Right renal cortex interstitium (tissue), 3 donors: ENCODE results near the gene HDDC3. TPM values are rescaled to one million over a fixed set of nuclear protein-coding genes. Genes with fewer than 3 reads are reported as not detected.
"Not testable (repeated sequence)": the region's sequence is repeated elsewhere in the genome, so short reads cannot be mapped to it uniquely, and the experiment has no call there.

ENCODE experiments used
- DNase-seq, 3 donors: peaks; one replicate each; pipeline ENCODE4 v3.0.0-alpha.2; 2013; ENCODE audit warnings: low read depth in 3 of 3, low spot score in 2 of 3
- polyA plus RNA-seq, 3 donors: library from polyadenylated mRNA; unstranded; fragments of 120-200 nt; gene quantifications; one replicate each; pipeline ENCODE4 v1.2.1, GENCODE V29; 2013; ENCODE audit not compliant: insufficient read length in 3 of 3

HDDC3 gene
- polyA plus RNA-seq, 3 donors: 12.5 to 16.1 (median 15.9) TPM

- no peak for DNase-seq
Measured at GRCh38 chr15:90933301-90933700, 952 bp upstream of the HDDC3 start.

DNA sequence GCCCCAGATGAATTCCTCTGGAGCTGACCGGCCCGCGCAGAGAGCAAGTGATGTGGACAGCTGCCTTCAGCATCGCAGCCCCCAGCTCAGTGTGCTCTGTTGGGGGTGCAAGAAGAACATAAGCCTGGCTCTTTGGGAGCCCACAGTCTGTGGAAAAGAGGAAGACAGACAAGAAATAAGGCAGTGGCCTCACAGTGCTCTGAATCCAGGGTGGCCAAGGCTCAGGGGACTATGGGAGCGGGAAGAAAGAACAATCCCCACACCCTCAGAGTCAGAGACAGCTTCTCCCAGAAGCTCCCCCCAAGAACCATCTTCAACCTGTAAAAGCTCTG lies 277 bp upstream of the HDDC3 start:
- DNase-seq: no peak

DNA sequence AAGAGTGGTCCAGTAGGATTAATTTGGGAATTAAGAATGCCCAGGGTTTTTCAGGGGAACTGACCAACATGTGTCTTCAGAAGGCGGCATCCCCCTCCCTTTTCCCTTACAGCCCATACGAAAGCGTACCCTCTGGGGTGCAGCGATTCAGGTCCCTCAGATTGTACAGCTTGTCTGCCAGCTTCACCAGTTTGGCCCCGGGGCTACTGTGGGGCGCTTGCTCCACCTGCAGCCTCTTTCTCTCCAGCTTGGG lies 848 bp downstream of the HDDC3 start:
- no peak for DNase-seq

- DNase-seq: no peak
Measured at GRCh38 chr15:90930861-90931574, 1.3 kb downstream of the HDDC3 start.

DNA sequence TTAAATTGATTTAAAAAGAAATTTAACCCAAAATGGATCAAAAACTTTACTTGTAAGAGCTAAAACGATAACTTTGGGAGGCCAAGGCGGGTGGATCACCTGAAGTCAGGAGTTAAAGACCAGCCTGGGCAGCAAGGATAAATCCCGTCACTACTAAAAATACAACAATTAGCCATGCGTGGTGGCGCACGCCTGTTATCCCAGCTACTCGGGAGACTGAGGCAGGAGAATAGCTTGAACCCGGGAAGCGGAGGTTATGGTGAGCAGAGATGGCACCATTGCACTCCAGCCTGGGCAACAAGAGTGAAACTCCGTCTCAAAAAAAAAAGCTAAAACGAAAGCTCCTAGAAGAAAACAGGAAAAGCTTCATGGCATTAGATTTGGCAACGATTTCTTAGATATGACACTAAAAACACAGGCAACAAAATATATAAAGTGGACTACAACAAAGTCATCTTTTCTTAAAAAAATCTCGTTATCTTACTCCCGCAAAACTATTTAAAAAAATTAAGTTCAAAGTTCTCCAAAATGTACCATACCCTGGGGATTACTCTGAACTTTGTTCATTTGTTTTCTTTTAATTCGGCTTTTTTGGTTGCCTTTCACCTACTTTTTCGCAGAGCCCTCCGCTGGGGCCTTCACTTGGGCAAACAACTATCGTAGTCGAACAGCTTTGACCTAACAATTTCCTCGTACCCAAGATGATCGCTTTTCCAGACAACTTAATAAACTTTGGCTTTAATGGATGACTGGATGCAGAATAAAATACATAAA lies 2.9 kb downstream of the HDDC3 start:
- DNase-seq: no peak

DNA sequence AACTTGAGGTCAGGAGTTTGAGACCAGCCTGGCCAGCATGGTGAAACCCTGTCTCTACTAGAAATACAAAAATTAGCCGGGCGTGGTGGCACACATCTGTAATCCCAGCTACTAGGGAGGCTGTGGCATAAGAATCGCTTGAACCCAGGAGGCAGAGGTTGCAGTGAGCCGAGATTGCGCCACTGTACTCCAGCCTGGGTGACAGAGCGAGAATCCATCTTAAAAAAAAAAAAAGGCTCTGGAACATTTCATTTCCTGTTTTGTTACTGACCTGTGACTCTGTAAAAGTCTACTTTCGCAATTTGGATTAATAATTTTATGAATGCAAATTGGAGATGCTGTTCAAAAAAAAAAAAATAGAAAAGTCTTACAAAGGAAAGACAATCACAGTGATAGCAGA lies 4.2 kb downstream of the HDDC3 start:
- DNase-seq: not testable (repeated sequence)

DNA sequence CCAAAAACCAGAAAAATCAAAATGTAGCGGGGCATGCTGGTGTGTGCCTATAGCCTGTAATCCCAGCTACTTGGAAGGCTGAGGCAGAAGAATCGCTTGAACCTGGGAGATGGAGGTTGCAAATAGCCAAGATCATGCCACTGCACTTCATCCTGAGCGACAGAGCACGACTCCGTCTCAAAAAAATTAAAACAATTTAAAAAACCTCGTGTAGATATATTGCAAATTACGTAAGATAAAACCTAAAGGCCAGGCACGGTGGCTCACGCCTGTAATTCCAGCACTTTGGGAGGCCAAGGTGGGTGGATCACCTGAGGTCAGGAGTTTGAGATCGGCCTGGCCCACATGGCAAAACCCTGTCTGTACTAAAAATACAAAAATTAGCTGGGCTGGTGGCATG lies 5.6 kb downstream of the HDDC3 start:
- not testable (repeated sequence) for DNase-seq

GRCh38 chr15:90924375-90924774 lies 8.0 kb downstream of the HDDC3 start:
- no peak for DNase-seq

DNA sequence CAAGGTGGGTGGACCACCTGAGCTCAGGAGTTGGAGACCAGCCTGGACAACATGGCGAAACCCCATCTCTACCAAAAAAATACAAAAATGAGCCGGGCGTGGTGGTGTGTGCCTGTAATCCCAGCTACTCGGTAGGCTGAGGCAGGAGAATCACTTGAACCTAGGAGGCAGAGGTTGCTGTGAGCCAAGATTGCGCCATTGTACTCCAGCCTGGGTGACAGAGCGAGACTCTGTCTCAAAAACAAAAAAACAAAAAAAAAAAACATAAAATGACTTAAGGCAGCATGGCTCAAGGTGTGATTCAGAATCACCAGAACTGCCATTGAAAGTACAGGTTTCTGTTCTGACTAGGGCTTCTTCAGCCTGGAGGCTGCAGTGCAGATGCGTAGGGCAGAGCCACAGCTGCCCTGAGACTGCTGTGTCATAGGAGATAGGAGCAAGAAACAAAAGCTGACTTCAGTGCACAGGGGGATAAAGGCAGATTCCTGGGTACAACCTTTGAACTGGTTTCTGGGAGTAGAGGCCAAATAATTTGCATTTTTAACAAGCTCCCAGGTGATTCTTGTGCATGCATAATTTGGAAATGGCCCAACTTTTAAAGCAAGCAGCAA lies 9.5 kb downstream of the HDDC3 start:
- DNase-seq: not testable (repeated sequence)

GRCh38 chr15:90921887-90922286 lies 10.5 kb downstream of the HDDC3 start:
- no peak for DNase-seq

GRCh38 chr15:90918835-90919234 lies 13.5 kb downstream of the HDDC3 start:
- DNase-seq: no peak

DNA sequence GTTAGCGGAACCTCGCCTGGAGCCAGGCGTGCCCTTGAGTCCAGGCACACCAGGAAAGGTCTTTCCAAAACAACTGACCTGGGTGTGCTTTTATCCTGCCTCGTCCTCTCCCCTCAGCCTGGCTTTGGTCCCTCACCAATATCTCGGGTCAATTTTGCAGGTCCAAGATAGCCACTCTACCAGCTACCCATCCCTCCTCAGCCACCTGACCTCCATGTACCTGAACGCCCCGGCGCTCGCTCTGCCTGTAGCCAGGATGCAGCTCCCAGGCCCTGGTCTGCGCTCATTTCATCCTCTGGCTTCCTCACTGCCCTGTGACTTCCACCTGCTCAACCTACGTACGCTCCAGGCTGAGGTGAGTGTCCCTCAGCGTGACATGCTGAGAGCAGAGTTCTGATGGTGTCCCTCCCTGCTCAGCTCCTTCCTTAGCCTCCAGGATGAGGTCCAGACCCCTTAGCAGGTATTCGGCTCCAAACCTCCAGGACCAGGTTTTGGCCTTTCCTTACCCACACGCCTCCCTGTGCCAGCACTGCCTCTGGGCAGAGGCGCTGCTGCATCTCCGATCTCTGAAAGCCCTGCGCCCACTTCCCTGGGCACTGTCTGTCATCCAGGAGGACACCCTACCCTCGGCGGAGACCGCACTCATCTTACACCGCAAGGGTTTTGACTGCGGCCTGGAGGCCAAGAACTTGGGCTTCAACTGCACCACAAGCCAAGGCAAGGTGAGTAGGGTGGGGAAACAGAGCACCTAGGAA lies 14.1 kb downstream of the HDDC3 start:
- DNase-seq: no peak

GRCh38 chr15:90917569-90917968 lies 14.8 kb downstream of the HDDC3 start:
- no peak for DNase-seq

DNA sequence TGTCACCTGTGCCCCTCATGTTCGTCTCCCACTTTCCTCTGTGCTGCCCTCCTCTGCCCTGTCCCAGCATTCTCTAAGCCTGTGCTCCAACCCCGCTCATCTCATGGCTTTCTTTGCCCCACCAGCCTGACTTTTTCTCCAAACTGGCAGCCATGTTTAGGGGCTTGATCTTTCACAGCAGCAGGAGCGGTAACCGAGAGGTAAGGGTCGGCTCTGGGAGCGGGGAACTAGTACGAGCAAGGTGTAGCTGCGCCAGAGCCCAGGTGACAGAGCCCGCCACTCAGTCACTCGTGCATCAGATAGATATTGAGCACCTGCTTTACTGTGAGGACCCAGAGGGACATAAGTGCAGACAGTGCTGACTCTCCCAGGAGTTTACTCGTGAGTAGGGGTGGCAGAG lies 15.9 kb downstream of the HDDC3 start:
- no peak for DNase-seq

DNA sequence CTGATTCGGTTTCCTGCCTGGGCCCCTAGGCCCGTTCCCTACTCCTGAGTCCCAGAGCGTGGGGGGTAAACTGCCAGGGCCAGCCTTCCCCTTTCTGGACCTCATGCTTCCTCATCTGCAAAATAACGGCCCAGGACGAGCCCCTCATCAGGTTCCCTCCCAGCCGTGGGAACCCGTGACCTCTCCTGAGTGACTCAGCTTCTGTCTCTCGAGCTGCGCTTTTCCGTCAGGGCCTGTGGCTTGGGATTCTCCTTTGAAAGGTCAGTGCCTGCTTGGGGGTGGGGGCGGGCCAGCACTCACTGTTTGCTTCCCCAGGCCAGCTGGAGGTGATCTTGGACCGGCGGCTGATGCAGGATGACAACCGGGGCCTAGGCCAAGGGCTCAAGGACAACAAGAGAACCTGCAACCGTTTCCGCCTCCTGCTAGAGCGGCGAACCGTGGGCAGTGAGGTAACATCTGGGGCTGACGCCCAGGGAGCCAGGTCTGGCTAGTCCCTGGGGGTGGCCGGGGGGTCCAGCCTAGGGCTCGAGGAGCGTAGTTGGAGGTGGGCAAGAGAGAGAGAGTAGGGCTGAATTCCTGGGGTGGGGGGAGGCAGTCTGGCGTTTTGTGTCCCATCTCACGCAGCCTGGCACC lies 16.4 kb downstream of the HDDC3 start:
- DNase-seq: no peak

GRCh38 chr15:90915216-90915807 lies 17.0 kb downstream of the HDDC3 start:
- DNase-seq: no peak

DNA sequence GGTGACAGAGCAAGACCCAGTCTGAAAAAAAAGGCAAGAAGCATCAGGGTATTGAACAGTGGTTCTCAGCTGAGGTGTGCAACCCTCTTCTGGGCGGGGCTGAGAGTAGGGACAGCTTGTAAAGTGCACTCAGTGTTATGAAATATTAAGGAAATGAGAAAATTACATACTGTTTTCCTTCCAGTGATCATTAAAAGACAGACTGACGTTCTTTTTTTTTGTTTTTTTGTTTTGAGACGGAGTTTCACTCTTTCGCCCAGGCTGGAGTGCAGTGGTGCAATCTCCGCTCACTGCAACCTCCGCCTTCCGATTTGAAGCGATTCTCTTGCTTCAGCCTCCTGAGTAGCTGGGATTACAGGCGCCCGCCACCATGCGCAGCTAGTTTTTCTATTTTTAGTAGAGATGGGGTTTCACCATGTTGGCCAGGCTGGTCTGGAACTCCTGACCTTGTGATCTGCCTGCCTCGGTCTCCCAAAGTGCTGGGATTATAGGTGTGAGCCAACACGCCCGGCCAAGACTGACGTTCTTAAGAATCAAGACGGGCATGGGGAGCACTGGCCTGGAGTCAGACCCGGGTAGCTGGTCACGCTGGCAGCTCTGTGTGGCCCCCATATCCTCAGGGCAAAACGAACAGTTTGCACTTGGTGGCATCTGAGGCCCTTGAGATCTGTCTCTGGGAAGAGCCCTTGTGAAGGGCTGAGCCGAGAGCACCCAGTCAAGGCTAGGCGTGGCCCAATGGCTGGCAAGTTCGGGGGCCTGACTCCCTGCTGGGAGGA lies 17.9 kb downstream of the HDDC3 start:
- DNase-seq: no peak

- no peak for DNase-seq
Measured at GRCh38 chr15:90913398-90913944, 18.9 kb downstream of the HDDC3 start.

GRCh38 chr15:90912770-90913075 lies 19.6 kb downstream of the HDDC3 start:
- no peak for DNase-seq
